Right atrium auricular region (tissue), 2 donors: ENCODE data around the gene MXRA7. TPM values are rescaled to one million over a fixed set of nuclear protein-coding genes. Genes with fewer than 3 reads are reported as not detected.
"Not testable (repeated sequence)": the region's sequence is repeated elsewhere in the genome, so short reads cannot be mapped to it uniquely, and the experiment has no call there.

Experiments used
- DNase-seq: peaks from one replicate; pipeline ENCODE4 v3.0.0-alpha.2; 2019; ENCODE audit warnings: low spot score
- H3K27ac ChIP-seq, 2 donors: fragments of 200-600 bp; sonication (generic); 1 replicate in 1 of 2; 2 replicates in 1 of 2; pipeline ENCODE4 v1.5.1; 2016 to 2019
- H3K27me3 ChIP-seq, 2 donors: fragments of 200-600 bp; sonication (generic); one replicate each; pipeline versions ENCODE4 v1.5.1 to v1.6.0; 2017 to 2019
- H3K36me3 ChIP-seq: fragments of 200-600 bp; sonication (generic); one replicate; pipeline ENCODE4 v1.5.1; 2016
- H3K4me1 ChIP-seq, 2 donors: fragments of 200-600 bp; sonication (generic); one replicate each; pipeline versions ENCODE4 v1.5.1 to v1.6.0; 2017 to 2019
- H3K4me3 ChIP-seq, 2 donors: fragments of 200-600 bp; sonication (generic); 1 replicate in 1 of 2; 2 replicates in 1 of 2; pipeline ENCODE4 v1.5.1; 2017 to 2019; ENCODE audit warnings: mild to moderate bottlenecking in 1 of 2, moderate library complexity in 1 of 2
- H3K9me3 ChIP-seq, 2 donors: fragments of 200-600 bp; sonication (generic); one replicate each; pipeline ENCODE4 v1.5.1; 2019
- CTCF ChIP-seq, 2 donors: fragments of 200-600 bp; sonication (generic); IDR thresholded peaks; one replicate each; pipeline ENCODE4 v1.5.1; 2019; ENCODE audit warnings: antibody characterized with exemption in 2 of 2
- total RNA-seq, 2 donors: library from RNA; depleted of rRNA; stranded (reverse); fragments of >200 nt; gene quantifications; one replicate each; pipeline ENCODE4 v1.1.0, GENCODE V29; 2016

The MXRA7 gene
- total RNA-seq, 2 donors from 2014 or later, result 440 to 644 TPM

DNA sequence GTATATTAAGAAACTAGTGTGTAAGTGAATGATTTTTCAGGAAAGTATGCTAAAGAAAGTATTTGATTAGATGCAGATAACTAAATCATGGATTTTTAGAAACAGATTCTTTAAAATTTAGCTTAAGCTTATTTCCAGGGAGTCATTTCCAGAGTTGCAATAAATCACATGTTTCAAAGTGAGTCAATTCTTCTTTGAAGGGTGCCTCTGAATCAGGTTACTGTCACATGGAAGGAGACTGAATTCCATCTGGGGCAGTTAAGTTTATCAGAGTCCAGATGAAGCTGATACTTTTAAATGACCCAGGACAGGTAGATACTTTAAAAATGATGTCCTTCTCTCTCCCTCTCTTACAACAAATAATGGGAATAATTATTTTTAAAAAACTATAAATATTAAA is 32.2 kb upstream of the MXRA7 start:
- Histone ChIP-seq H3K27ac (peak overlapping the region in 1 of 2 donors; percentile 99), H3K9me3 (no peaks in the 10 kb centered on the region), H3K27me3 (no peaks in the 10 kb centered on the region), H3K4me1 (peaks cover 0 to 31% of the 10 kb centered on the region in 2 donors), H3K4me3 (no peak overlapping the region), H3K36me3 (peaks cover 50% of the 10 kb centered on the region)
- no peak for DNase-seq
- no peak for TF ChIP-seq CTCF (IDR thresholded peaks at IDR 0.05)

DNA sequence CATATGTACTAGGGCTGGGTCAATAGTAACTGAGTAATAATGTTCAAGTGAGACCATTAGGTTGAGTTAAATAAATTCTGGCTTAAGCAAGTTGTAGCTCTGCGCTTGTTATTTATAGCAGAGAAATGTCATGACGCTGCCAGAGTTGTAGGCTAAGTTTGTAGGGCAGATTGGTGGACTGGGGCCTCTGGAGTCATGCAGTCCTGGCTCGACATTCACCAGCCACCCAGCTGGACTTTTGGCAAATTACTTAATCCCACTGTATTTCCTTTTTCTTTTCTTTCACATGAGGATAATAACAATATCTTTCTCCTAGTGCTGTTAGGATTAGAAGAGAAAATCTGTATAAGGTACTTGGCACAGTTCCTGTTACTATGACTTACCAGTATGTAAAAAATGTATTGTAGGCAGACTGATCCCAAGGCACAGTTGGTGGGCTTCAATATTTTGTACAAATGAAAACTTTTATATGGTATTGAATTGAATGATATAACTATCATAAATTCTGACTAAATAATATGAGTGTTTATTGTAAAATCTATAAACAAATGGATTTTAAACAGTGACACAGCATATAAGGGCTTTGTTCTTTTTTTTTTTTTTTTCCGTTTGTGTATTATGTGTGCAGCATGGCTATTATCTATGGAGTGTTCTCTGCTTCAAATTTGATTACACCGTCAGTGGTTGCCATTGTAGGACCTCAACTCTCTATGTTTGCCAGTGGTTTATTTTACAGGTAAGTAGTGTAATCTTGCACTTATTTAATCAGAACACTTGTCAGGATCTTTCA is 29.8 kb upstream of the MXRA7 start:
- TF ChIP-seq CTCF (IDR thresholded peaks at IDR 0.05), result no peak
- no peaks in the 10 kb centered on the region for H3K9me3 ChIP-seq
- peaks cover 0 to 25% of the 10 kb centered on the region in 2 donors for H3K4me1 ChIP-seq
- H3K4me3 ChIP-seq, result no peak overlapping the region
- H3K27ac ChIP-seq, result peak overlapping the region; percentile 99 to 100
- no peaks in the 10 kb centered on the region for H3K27me3 ChIP-seq
- H3K36me3 ChIP-seq, result peaks cover 43% of the 10 kb centered on the region
- no peak for DNase-seq

- Histone ChIP-seq H3K27ac (peak overlapping the region; percentile 99 to 100), H3K4me1 (peaks cover 0 to 33% of the 10 kb centered on the region in 2 donors), H3K36me3 (peaks cover 43% of the 10 kb centered on the region)
- H3K27me3 ChIP-seq, DNase-seq, H3K9me3 ChIP-seq, H3K4me3 ChIP-seq: not testable (repeated sequence)
These were observed 28.9 kb upstream of the MXRA7 start for GRCh38 chr17:76739568-76740115.

DNA sequence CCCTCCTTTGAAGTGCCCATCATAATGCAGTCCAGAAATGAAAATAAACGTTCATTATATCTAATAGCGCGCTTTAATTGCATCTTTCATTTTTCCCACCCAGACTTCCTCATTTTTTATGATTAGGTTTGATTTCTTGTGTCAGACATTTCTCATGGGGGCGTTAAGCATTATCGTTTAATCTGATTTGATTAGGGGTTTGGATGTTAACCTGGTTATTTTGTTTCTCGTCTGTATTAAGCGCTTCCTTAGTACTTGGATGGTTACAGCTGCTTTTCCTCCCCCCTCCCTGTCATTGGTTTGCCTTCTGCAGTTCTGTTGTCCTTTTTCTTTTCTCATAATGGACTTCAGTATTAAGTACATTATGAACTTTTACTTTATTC is 27.7 kb upstream of the MXRA7 start:
- peaks cover 0 to 45% of the 10 kb centered on the region in 2 donors for H3K4me1 ChIP-seq
- TF ChIP-seq CTCF (IDR thresholded peaks at IDR 0.05), result no peak
- DNase-seq, result no peak
- H3K4me3 ChIP-seq, result peak overlapping the region; percentile 96 to 97
- no peaks in the 10 kb centered on the region for H3K9me3 ChIP-seq
- H3K36me3 ChIP-seq, result peaks cover 46% of the 10 kb centered on the region
- H3K27ac ChIP-seq, result peak overlapping the region; percentile 99 to 100
- no peaks in the 10 kb centered on the region for H3K27me3 ChIP-seq

DNA sequence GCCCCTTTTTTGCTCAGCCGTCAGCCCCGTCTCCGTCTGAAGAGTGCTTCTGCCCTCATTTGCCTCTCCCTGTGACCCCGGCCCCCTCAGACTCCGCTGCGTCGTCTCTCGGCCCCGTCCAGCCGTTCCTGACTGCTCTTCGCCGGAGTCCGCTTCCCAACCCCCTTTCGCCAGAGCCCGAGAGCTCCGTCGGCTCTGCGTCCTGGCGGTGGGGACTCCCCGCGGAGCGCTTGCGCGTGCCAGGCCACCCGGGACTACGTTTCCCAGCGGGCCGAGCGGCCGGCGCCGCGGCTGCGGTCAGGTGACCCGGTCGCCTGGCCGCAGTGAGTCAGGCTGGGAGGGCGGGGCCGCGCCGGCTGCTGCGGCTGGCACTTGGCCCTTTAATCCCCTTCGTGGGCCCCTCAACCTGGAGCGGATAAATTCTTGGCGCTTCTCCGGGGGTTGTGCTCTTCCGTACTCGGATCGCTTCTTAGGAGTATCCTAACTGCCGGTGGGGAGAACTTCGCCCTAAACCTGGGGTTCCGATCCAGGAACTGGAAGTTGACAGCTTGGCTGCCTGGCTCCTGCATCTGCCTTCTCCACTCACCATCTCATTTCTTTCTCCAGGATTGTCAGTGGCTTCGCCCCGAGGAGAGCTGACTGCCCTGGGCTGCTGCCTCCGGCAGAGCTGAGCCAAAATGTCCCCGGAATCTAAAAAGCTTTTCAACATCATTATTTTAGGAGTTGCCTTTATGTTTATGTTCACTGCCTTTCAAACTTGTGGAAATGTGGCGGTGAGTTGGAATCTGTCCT is 27.1 kb upstream of the MXRA7 start, which contains the start of gene MFSD11:
Gene MFSD11 (plus strand): TSS at position 444 of the 792 bp plus-strand sequence. CDS start 234 bp downstream, at position 678.
- peaks cover 0 to 51% of the 10 kb centered on the region in 2 donors for H3K4me1 ChIP-seq
- peak within 1 kb of the TSS; percentile 96 to 97 for H3K4me3 ChIP-seq
- H3K27ac ChIP-seq, result peak within 1 kb of the TSS; percentile 99 to 100
- peak; percentile 91 for DNase-seq
- TF ChIP-seq CTCF (IDR thresholded peaks at IDR 0.05), result no peak
- no peaks in the 10 kb centered on the region for H3K27me3 ChIP-seq
- H3K36me3 ChIP-seq, result peaks cover 46% of the 10 kb centered on the region
- no peaks in the 10 kb centered on the region for H3K9me3 ChIP-seq
